Chondrocyte (in vitro differentiated cells): ENCODE data around the gene FBXL7. TPM values are rescaled to one million over a fixed set of nuclear protein-coding genes. Genes with fewer than 3 reads are reported as not detected.

Source experiments
- DNase-seq: peaks from one replicate; pipeline ENCODE4 v3.0.0; 2021; ENCODE audit warnings: mixed read lengths, low spot score
- H3K27ac Mint-ChIP-seq: one replicate; pipeline ENCODE4 v1.8.0; 2021; ENCODE audit warnings: mild to moderate bottlenecking, moderate library complexity, mixed read lengths; ENCODE audit not compliant: unreplicated experiment
- H3K27me3 Mint-ChIP-seq: 2 replicates; pipeline ENCODE4 v1.8.0; 2021; ENCODE audit warnings: low read depth, mixed read lengths
- H3K36me3 Mint-ChIP-seq: 2 replicates; pipeline ENCODE4 v1.8.0; 2021; ENCODE audit warnings: low read depth, mixed read lengths
- H3K4me1 Mint-ChIP-seq: 2 replicates; pipeline ENCODE4 v1.8.0; 2021; ENCODE audit warnings: low read depth, mild to moderate bottlenecking, mixed read lengths
- H3K4me3 Mint-ChIP-seq: one replicate; pipeline ENCODE4 v1.8.0; 2021; ENCODE audit warnings: mild to moderate bottlenecking, moderate library complexity, mixed read lengths; ENCODE audit not compliant: unreplicated experiment
- H3K9me3 Mint-ChIP-seq: 2 replicates; pipeline ENCODE4 v1.8.0; 2021; ENCODE audit warnings: low read depth, mixed read lengths
- total RNA-seq: library from RNA; stranded (reverse); gene quantifications from 3 replicates; pipeline ENCODE4 v1.2.1, GENCODE V29; 2021
- TF ChIP-seq, protein P1 (sequence below): fragments of 200-600 bp; sonication (generic); IDR thresholded peaks from 2 replicates; pipeline ENCODE4 v1.5.0; 2021; ENCODE audit warnings: antibody characterized with exemption, mild to moderate bottlenecking, moderate library complexity

The FBXL7 gene
- total RNA-seq, 1 donor from 2014 or later = 32.6 TPM

DNA sequence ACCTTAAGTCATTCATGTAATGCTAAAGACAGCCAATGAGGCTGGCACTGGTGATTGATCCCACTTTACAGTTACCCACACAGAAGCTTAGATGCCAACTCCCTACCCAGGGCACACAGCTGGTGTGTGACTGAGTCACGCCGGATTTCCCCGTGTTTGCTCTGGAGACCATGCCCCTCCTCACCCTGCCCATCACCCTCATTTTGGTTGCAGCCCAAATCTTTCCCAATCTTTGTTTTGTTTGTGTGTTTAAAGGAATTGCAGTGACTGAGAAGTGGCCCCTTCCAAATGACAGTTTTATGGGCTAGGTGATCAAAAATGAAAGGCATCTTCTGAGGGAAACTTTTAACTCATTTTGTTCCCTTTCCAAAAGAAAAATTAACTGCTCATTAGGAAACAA lies 10.9 kb downstream of the FBXL7 start:
- Mint-ChIP-seq H3K4me1 (peaks cover 48% of the 10 kb centered on the region), H3K27me3 (no peaks in the 10 kb centered on the region), H3K27ac (no peak overlapping the region), H3K4me3 (no peak overlapping the region), H3K36me3 (no peaks in the 10 kb centered on the region), H3K9me3 (no peaks in the 10 kb centered on the region)
- TF ChIP-seq, protein P1, sequence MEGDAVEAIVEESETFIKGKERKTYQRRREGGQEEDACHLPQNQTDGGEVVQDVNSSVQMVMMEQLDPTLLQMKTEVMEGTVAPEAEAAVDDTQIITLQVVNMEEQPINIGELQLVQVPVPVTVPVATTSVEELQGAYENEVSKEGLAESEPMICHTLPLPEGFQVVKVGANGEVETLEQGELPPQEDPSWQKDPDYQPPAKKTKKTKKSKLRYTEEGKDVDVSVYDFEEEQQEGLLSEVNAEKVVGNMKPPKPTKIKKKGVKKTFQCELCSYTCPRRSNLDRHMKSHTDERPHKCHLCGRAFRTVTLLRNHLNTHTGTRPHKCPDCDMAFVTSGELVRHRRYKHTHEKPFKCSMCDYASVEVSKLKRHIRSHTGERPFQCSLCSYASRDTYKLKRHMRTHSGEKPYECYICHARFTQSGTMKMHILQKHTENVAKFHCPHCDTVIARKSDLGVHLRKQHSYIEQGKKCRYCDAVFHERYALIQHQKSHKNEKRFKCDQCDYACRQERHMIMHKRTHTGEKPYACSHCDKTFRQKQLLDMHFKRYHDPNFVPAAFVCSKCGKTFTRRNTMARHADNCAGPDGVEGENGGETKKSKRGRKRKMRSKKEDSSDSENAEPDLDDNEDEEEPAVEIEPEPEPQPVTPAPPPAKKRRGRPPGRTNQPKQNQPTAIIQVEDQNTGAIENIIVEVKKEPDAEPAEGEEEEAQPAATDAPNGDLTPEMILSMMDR = no peak
- DNase-seq = no peak

DNA sequence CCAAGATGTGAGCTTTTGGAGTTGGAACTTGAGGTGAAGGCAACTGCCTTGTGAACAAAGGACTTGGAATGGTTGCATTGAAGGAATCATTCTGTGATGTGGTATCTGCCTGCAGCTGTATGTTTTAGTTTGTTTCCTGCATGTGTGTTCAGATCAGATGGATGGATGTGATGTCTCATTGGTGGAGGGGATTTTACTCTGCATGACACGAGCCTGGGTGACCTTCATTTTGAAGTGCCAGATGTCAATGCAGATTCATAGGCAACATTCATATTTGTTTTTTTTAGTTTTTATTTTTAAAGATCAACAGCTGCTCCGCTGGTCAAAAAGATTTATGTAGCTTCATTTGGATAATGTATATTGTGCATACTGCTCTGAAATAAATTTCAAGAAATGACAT lies 13.5 kb downstream of the FBXL7 start:
- Mint-ChIP-seq H3K36me3 (peaks cover 1% of the 10 kb centered on the region), H3K4me1 (peaks cover 43% of the 10 kb centered on the region), H3K27ac (no peak overlapping the region), H3K4me3 (no peak overlapping the region), H3K9me3 (no peaks in the 10 kb centered on the region), H3K27me3 (no peaks in the 10 kb centered on the region)
- TF ChIP-seq, protein P1 = no peak
- no peak for DNase-seq

DNA sequence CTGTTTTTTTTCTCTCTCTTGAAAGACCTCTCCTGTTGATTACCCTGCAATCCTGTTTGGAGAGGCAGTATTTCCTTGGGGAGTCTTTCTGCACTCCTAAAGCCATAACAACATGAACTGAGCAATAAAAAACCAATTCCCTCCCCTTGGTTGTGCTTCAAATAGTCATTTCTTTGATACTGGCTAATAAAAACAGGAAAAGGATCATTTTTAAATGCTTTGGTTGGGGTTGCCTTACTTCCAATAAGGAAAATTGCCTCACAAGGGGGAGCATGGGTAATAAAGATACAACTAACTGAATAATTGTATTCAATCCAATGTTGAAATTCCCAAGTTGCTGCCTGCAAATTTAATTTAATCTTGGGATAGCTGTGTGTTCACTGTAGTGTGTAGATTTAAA lies 13.9 kb downstream of the FBXL7 start:
- Mint-ChIP-seq H3K9me3 (no peaks in the 10 kb centered on the region), H3K27me3 (no peaks in the 10 kb centered on the region), H3K27ac (no peak overlapping the region), H3K4me3 (no peak overlapping the region), H3K36me3 (peaks cover 1% of the 10 kb centered on the region), H3K4me1 (peaks cover 44% of the 10 kb centered on the region)
- TF ChIP-seq, protein P1 = no peak
- DNase-seq = no peak

DNA sequence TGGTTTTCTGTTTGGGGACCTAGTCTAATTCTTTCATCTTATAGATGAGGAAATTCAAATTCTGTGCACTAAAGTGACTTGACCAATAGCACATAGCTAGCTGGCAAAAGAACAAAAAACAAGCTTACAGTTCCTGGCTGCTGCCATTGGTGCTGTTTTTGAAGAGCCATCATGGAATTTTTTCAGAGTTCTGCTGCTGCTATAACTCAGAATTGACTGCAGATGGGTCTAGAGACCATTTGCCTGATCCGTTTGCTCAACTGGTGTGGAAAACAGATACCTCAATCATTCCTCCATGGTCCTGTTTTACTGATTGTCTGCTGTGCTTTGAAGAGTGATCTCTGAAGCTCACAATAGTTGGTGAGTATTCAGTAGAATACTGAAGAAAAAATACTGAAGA lies 15.2 kb downstream of the FBXL7 start:
- Mint-ChIP-seq H3K27ac (no peak overlapping the region), H3K4me1 (peaks cover 31% of the 10 kb centered on the region), H3K36me3 (peaks cover 3% of the 10 kb centered on the region), H3K27me3 (no peaks in the 10 kb centered on the region), H3K9me3 (no peaks in the 10 kb centered on the region), H3K4me3 (no peak overlapping the region)
- DNase-seq = no peak
- TF ChIP-seq, protein P1 = peak; percentile 49

DNA sequence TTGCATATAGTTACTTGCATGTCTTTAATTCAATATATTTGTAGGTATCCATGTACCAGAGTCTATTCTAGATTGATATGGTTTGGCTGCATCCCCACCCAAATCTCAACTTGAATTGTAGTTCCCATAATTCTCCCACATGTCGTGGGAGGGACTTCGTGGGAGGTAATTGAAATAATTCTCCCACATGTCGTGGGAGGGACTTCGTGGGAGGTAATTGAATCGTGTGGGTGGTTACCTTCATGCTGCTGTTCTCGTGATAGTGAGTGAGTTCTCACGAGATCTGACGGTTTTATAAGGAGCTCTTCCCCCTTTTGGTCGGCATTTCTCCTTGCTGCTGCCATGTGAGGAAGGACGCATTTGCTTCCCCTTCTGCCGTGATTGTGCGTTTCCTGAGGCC lies 16.5 kb downstream of the FBXL7 start:
- Mint-ChIP-seq H3K4me3 (no peak overlapping the region), H3K4me1 (peaks cover 27% of the 10 kb centered on the region), H3K36me3 (peaks cover 3% of the 10 kb centered on the region), H3K27me3 (no peaks in the 10 kb centered on the region), H3K27ac (no peak overlapping the region), H3K9me3 (no peaks in the 10 kb centered on the region)
- TF ChIP-seq, protein P1 = no peak
- DNase-seq = no peak
